ENCODE data around the gene DYNLT2. TPM values are rescaled to one million over a fixed set of nuclear protein-coding genes. Genes with fewer than 3 reads are reported as not detected.

The DYNLT2 gene
- total RNA-seq, 2 donors from 2014 or later, result 1.5 to 1.7 TPM

- 97 to 98% methylated on average over 5 of the region's 5 CpGs for WGBS, 2 experiments (ENCODE audit: insufficient coverage in 1 of 2, insufficient read length in 1 of 2)
- H3K27ac Mint-ChIP-seq, result no peak overlapping the region
- no peak overlapping the region for H3K27ac ChIP-seq (ENCODE audit: low read depth, low read length)
Observed at GRCh38 chr6:169695131-169695530, 56.2 kb downstream of the DYNLT2 start.

DNA sequence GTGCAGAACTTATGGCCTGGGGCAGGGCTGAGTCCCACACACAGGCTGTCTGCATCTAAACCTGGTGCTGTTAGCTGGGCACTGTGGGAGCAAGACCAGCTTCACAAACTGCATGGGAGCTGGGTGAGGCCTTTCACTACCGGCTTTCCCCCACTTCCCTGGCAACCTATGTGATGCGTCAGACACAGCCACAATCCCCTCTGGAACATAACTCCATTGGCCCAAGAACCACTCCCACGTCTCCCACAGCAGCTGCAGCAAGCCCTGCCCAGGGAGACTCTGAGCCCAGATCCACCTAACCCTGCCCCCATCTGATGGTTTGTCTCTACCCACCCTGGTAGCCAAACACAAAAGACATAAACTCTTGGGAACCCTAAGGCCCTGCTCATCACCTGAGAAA is 58.9 kb downstream of the DYNLT2 start:
- Histone ChIP-seq H3K4me1 (ENCODE audit: control insufficient read depth, insufficient read depth, low read length) (no peaks in the 10 kb centered on the region), H3K27me3 (ENCODE audit: control insufficient read depth, insufficient read depth, low read length, poor library complexity, severe bottlenecking) (no peaks in the 10 kb centered on the region), H3K9ac (ENCODE audit: extremely low read depth, low read length, poor library complexity, severe bottlenecking) (no peak overlapping the region), H3K27ac (ENCODE audit: low read depth, low read length) (no peak overlapping the region), H3K36me3 (ENCODE audit: control insufficient read depth, insufficient read depth, low read length) (peaks cover 83% of the 10 kb centered on the region), H3K4me3 (ENCODE audit: low read length) (no peak overlapping the region), H3K9me3 (ENCODE audit: control insufficient read depth, low read length) (peaks cover 92% of the 10 kb centered on the region)
- Mint-ChIP-seq H3K4me3 (no peak overlapping the region), H3K36me3 (ENCODE audit: low read depth) (peaks cover 81% of the 10 kb centered on the region), H3K27ac (no peak overlapping the region), H3K27me3 (ENCODE audit: insufficient read depth) (no peaks in the 10 kb centered on the region), H3K9me3 (peaks cover 57% of the 10 kb centered on the region), H3K4me1 (no peaks in the 10 kb centered on the region)
- DNase-seq, result no peak
- no peak for TF ChIP-seq CTCF (conservative IDR thresholded peaks at IDR 0.05)
- 91 to 100% methylated on average over 2 to 3 of the region's 3 CpGs for WGBS, 2 experiments (ENCODE audit: insufficient coverage in 1 of 2, insufficient read length in 1 of 2)

More at GRCh38 chr6:169695131-169695530, 56.2 kb downstream of the DYNLT2 start:
- peaks cover 52% of the 10 kb centered on the region for H3K9me3 Mint-ChIP-seq
- no peak for TF ChIP-seq CTCF (conservative IDR thresholded peaks at IDR 0.05)
- Histone ChIP-seq H3K4me3 (ENCODE audit: low read length) (peak overlapping the region; percentile 36), H3K9me3 (ENCODE audit: control insufficient read depth, low read length) (peaks cover 76% of the 10 kb centered on the region), H3K36me3 (ENCODE audit: control insufficient read depth, insufficient read depth, low read length) (peaks cover 77% of the 10 kb centered on the region), H3K27me3 (ENCODE audit: control insufficient read depth, insufficient read depth, low read length, poor library complexity, severe bottlenecking) (no peaks in the 10 kb centered on the region), H3K9ac (ENCODE audit: extremely low read depth, low read length, poor library complexity, severe bottlenecking) (no peak overlapping the region), H3K4me1 (ENCODE audit: control insufficient read depth, insufficient read depth, low read length) (peaks cover 8% of the 10 kb centered on the region)
- peaks cover 80% of the 10 kb centered on the region for H3K36me3 Mint-ChIP-seq (ENCODE audit: low read depth)
- no peaks in the 10 kb centered on the region for H3K27me3 Mint-ChIP-seq (ENCODE audit: insufficient read depth)
- peaks cover 2% of the 10 kb centered on the region for H3K4me1 Mint-ChIP-seq
- no peak for DNase-seq
- H3K4me3 Mint-ChIP-seq, result no peak overlapping the region

DNA sequence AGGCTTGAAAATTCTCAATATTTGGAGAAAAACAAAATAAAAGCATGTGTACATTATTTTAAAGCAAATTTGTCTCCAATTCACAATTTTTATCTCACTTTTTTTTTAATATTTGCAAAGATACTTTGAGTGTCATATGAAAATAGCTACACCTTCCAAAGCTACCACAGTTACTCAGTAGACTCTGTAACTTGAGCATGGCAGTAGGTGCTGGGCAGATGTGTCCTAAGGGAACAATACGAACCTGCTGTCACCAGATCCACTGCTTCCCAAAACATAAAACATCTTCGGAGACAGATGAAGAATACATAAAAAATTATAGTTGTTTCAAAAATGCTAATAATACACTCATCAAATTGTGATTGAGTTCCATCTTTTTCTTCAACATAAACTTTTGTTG is 60.1 kb downstream of the DYNLT2 start:
- no peak overlapping the region for H3K4me3 ChIP-seq (ENCODE audit: low read length)
- H3K36me3 ChIP-seq (ENCODE audit: control insufficient read depth, insufficient read depth, low read length), result peaks cover 83% of the 10 kb centered on the region
- WGBS, 2 experiments (ENCODE audit: insufficient coverage in 1 of 2, insufficient read length in 1 of 2), result 100% methylated on average over 1 of the region's 2 CpGs; no CpG with 5 or more reads in 1 of the 2 experiments
- no peaks in the 10 kb centered on the region for H3K4me1 ChIP-seq (ENCODE audit: control insufficient read depth, insufficient read depth, low read length)
- no peaks in the 10 kb centered on the region for H3K27me3 Mint-ChIP-seq (ENCODE audit: insufficient read depth)
- peaks cover 92% of the 10 kb centered on the region for H3K9me3 ChIP-seq (ENCODE audit: control insufficient read depth, low read length)
- H3K27ac ChIP-seq (ENCODE audit: low read depth, low read length), result no peak overlapping the region
- H3K9me3 Mint-ChIP-seq, result peaks cover 60% of the 10 kb centered on the region
- TF ChIP-seq CTCF (conservative IDR thresholded peaks at IDR 0.05), result no peak
- H3K9ac ChIP-seq (ENCODE audit: extremely low read depth, low read length, poor library complexity, severe bottlenecking), result no peak overlapping the region
- no peaks in the 10 kb centered on the region for H3K4me1 Mint-ChIP-seq
- no peak overlapping the region for H3K27ac Mint-ChIP-seq
- no peaks in the 10 kb centered on the region for H3K27me3 ChIP-seq (ENCODE audit: control insufficient read depth, insufficient read depth, low read length, poor library complexity, severe bottlenecking)
- no peak overlapping the region for H3K4me3 Mint-ChIP-seq
- peaks cover 85% of the 10 kb centered on the region for H3K36me3 Mint-ChIP-seq (ENCODE audit: low read depth)
- DNase-seq, result no peak

Other genes starting within 250 kb of the DYNLT2 start
- 100 to 1,000 TPM in 1 of 2 donors, 10 to 100 TPM in 1; 94.4 to 110 TPM for gene WDR27, start 49.5 kb downstream of the DYNLT2 start, total RNA-seq
- gene C6orf120, start 49.4 kb downstream of the DYNLT2 start, total RNA-seq, result 10 to 100 TPM; 24.0 to 29.7 TPM
- 10 to 100 TPM; 82.5 to 82.8 TPM for gene PHF10, start 27.1 kb downstream of the DYNLT2 start, total RNA-seq
- 10 to 100 TPM; 14.4 to 24.2 TPM for gene ERMARD, start 50 bp upstream of the DYNLT2 start, total RNA-seq